Tibial nerve (tissue), 4 donors: ENCODE measurements around the gene CRYAA. TPM values are rescaled to one million over a fixed set of nuclear protein-coding genes. Genes with fewer than 3 reads are reported as not detected.
A peak's percentile ranks its signal among the peaks of the same experiment; 100 is the strongest.

Experiments
- DNase-seq, 2 donors: peaks; one replicate each; pipeline ENCODE4 v3.0.0-alpha.2; 2019; ENCODE audit warnings: low spot score in 2 of 2
- H3K27ac ChIP-seq, 4 donors: fragments of 200-600 bp; sonication (generic) in 3 of 4; one replicate each; pipeline ENCODE4 v1.5.1; 2017 to 2019; ENCODE audit warnings: mild to moderate bottlenecking in 1 of 4
- H3K27me3 ChIP-seq, 2 donors: fragments of 200-600 bp; sonication (generic) in 1 of 2; one replicate each; pipeline versions ENCODE4 v1.5.1 to v1.6.0; 2017 to 2019
- H3K36me3 ChIP-seq, 3 donors: fragments of 200-600 bp; sonication (generic); one replicate each; pipeline ENCODE4 v1.5.1; 2018 to 2019
- H3K4me1 ChIP-seq, 4 donors: fragments of 200-600 bp; sonication (generic) in 3 of 4; one replicate each; pipeline ENCODE4 v1.5.1; 2017 to 2019
- H3K4me3 ChIP-seq, 4 donors: fragments of 200-600 bp; sonication (generic) in 3 of 4; one replicate each; pipeline ENCODE4 v1.5.1; 2017 to 2019; ENCODE audit warnings: mild to moderate bottlenecking in 1 of 4, moderate library complexity in 1 of 4
- H3K9me3 ChIP-seq, 4 donors: fragments of 200-600 bp; sonication (generic) in 3 of 4; one replicate each; pipeline ENCODE4 v1.5.1; 2017 to 2019
- EP300 ChIP-seq, 2 donors: sonication (generic); formaldehyde crosslinking; IDR thresholded peaks; one replicate each; pipeline ENCODE4 v1.6.1; 2017; ENCODE audit warnings: antibody characterized with exemption in 2 of 2, mild to moderate bottlenecking in 1 of 2
- POLR2A ChIP-seq, 2 donors: fragments of 450-650 bp; IDR thresholded peaks; one replicate each; pipeline ENCODE4 v1.6.1; 2017; ENCODE audit warnings: antibody characterized with exemption in 2 of 2, mild to moderate bottlenecking in 2 of 2, moderate library complexity in 2 of 2
- WGBS, 2 donors: methylation state at CpG; one replicate each; pipeline ENCODE4 v1.1.5; 2018; 5-methylcytosine and 5-hydroxymethylcytosine counted together
- total RNA-seq, 4 donors: library from RNA; depleted of rRNA; stranded (reverse); fragments of >200 nt; gene quantifications; one replicate each; pipeline ENCODE4 v1.1.0, GENCODE V29; 2016
- TF ChIP-seq, protein P1 (sequence below), 5 experiments: fragments of 200-600 bp in 3 of 5; fragments of 450-650 bp in 2 of 5; sonication (generic) in 3 of 5; IDR thresholded peaks; one replicate each; pipeline ENCODE4 v1.5.1; 2016 to 2019; ENCODE audit warnings: antibody characterized with exemption in 5 of 5, mild to moderate bottlenecking in 3 of 5, moderate library complexity in 2 of 5

The CRYAA gene
- total RNA-seq, 4 donors from 2014 or later, result not detected

DNA sequence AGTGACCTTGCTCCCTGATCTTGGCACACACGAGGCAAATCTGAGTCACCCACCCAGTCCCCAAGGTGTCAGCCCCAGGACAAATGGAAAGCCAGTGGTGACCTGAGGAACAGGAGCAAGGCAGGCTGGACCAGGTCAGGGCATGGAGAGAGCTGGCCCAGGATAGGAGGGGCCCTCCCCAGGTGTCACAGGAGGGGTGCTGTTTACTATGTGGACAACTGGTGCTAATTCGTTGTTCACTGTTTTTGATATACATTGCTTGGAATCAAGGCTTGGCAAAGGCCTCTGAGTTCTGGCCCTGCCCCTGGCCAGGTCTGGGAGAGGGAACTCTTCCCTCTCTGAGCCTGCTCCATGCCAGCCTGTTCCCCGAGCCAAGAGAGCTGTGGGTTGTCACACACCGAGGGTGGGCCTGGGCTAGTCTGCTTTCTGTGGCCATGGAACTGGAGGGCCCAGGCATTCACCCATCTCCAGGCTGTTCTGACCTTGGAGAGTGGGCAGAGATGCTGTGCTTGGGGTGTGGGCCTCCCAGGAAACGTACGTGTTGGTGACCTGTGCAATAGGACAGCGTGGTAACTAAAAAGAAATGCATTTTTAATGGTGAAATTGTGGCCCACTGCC lies 41.8 kb downstream of the CRYAA start:
- Histone ChIP-seq H3K4me1 (peaks cover 0 to 9% (median 4%) of the 10 kb centered on the region in 4 donors), H3K36me3 (no peaks in the 10 kb centered on the region), H3K4me3 (no peak overlapping the region), H3K27me3 (peaks cover 0 to 9% of the 10 kb centered on the region in 2 donors), H3K9me3 (no peaks in the 10 kb centered on the region), H3K27ac (no peak overlapping the region)
- TF ChIP-seq EP300 (IDR thresholded peaks at IDR 0.05) (no peak), POLR2A (IDR thresholded peaks at IDR 0.05) (no peak)
- TF ChIP-seq, protein P1, sequence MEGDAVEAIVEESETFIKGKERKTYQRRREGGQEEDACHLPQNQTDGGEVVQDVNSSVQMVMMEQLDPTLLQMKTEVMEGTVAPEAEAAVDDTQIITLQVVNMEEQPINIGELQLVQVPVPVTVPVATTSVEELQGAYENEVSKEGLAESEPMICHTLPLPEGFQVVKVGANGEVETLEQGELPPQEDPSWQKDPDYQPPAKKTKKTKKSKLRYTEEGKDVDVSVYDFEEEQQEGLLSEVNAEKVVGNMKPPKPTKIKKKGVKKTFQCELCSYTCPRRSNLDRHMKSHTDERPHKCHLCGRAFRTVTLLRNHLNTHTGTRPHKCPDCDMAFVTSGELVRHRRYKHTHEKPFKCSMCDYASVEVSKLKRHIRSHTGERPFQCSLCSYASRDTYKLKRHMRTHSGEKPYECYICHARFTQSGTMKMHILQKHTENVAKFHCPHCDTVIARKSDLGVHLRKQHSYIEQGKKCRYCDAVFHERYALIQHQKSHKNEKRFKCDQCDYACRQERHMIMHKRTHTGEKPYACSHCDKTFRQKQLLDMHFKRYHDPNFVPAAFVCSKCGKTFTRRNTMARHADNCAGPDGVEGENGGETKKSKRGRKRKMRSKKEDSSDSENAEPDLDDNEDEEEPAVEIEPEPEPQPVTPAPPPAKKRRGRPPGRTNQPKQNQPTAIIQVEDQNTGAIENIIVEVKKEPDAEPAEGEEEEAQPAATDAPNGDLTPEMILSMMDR (IDR thresholded peaks at IDR 0.05), result no peak
- WGBS, 2 donors, result 74 to 86% methylated on average over 6 to 7 of the region's 7 CpGs
- DNase-seq, result peak in 1 of 2 donors; percentile 1

DNA sequence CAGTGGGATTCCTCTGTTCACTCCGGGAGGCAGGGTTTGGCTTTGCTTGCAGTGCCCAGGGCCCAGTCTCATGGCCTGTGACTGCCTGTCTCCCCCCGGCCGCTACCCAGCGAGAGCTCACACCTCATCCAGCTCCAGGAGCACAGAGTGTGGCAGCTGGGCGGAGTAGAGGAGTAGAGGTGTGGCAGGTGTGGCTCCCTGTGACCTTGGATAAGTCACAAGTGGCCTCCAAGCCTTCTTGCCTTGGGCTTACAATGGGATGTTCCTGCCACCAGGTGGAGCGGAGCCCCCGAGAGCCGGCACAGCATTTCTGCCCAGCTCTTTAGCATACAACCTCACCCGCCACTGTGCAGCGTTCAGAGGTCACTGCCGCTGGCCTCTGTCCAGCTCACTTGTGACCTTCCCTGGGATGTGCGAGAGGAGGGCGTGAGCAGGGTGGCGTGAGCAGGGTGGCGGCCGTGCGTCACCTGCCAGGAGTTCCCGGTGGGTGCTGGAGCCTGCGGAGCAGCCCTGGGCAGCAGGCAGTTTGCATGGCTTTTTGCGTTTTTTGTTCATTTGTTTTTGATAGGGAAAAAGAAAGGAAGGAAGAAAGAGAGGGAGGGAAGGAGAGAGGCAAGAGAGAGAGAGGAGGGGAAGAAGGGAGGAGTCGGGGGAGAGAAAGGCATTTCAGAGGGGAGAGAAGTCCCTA lies 42.4 kb downstream of the CRYAA start:
- DNase-seq, result peak; percentile 3 to 20

GRCh38 chr21:43211760-43212115 lies 42.9 kb downstream of the CRYAA start:
- no peaks in the 10 kb centered on the region for H3K36me3 ChIP-seq
- TF ChIP-seq, protein P1 (IDR thresholded peaks at IDR 0.05), result no peak
- DNase-seq, result peak; percentile 4 to 12
- no peak overlapping the region for H3K27ac ChIP-seq
- H3K4me1 ChIP-seq, result peaks cover 0 to 9% (median 4%) of the 10 kb centered on the region in 4 donors
- WGBS, 2 donors, result 40 to 46% methylated on average over 7 of the region's 7 CpGs
- H3K9me3 ChIP-seq, result no peaks in the 10 kb centered on the region
- no peak overlapping the region for H3K4me3 ChIP-seq
- H3K27me3 ChIP-seq, result peaks cover 0 to 9% of the 10 kb centered on the region in 2 donors

More for the DNA sequence above, 42.4 kb downstream of the CRYAA start:
- Histone ChIP-seq H3K9me3 (no peaks in the 10 kb centered on the region), H3K36me3 (no peaks in the 10 kb centered on the region), H3K27me3 (peaks cover 0 to 9% of the 10 kb centered on the region in 2 donors), H3K27ac (no peak overlapping the region), H3K4me1 (peaks cover 0 to 9% (median 4%) of the 10 kb centered on the region in 4 donors), H3K4me3 (no peak overlapping the region)
- 43 to 53% methylated on average over 20 of the region's 21 CpGs for WGBS, 2 donors
- TF ChIP-seq POLR2A (IDR thresholded peaks at IDR 0.05) (no peak), EP300 (IDR thresholded peaks at IDR 0.05) (no peak)
- TF ChIP-seq, protein P1 (IDR thresholded peaks at IDR 0.05), result peak in 3 of 5 experiments; percentile 6 to 33 (median 8)

Other genes starting within 250 kb of the CRYAA start
- not detected for gene ERVH48-1, start 243.4 kb upstream of the CRYAA start, total RNA-seq
- 10 to 100 TPM in 2 of 4 donors, 1 to 10 TPM in 2; 9.0 to 23.7 (median 12.3) TPM for gene PKNOX1, start 194.4 kb upstream of the CRYAA start, total RNA-seq
- 100 to 1,000 TPM in 3 of 4 donors, 10 to 100 TPM in 1; 88.1 to 271 (median 185) TPM for gene CBS, start 93.2 kb upstream of the CRYAA start, total RNA-seq
- gene U2AF1, start 61.4 kb upstream of the CRYAA start, total RNA-seq, result 10 to 100 TPM; 18.6 to 51.1 (median 37.9) TPM